ENCODE data around the gene RPS19BP1.

DNA sequence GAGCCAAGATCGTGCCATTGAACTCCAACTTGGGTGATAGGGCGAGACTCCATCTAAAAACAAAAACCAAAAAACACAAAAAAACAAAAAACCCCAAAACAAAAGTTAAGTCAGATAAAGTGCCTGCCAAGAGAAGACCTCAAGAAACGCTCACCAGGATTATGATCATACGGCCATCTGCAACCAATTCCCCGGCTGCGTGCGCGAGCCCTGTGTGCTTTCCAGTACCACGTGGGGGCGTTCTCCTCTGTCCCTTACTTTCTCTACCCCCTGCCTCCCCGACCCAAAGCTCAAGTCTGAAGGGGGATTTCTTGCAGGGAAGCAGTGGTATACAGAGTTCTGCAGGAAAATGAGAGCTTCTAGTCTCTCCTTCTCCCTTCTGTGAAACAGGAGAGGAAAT is 10.5 kb upstream of the RPS19BP1 start:
- TF ChIP-seq, protein P1, sequence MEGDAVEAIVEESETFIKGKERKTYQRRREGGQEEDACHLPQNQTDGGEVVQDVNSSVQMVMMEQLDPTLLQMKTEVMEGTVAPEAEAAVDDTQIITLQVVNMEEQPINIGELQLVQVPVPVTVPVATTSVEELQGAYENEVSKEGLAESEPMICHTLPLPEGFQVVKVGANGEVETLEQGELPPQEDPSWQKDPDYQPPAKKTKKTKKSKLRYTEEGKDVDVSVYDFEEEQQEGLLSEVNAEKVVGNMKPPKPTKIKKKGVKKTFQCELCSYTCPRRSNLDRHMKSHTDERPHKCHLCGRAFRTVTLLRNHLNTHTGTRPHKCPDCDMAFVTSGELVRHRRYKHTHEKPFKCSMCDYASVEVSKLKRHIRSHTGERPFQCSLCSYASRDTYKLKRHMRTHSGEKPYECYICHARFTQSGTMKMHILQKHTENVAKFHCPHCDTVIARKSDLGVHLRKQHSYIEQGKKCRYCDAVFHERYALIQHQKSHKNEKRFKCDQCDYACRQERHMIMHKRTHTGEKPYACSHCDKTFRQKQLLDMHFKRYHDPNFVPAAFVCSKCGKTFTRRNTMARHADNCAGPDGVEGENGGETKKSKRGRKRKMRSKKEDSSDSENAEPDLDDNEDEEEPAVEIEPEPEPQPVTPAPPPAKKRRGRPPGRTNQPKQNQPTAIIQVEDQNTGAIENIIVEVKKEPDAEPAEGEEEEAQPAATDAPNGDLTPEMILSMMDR (IDR thresholded peaks at IDR 0.05; ENCODE audit: insufficient read depth, low read length, poor library complexity, severe bottlenecking) = peak; percentile 25
- no peak for TF ChIP-seq EZH2phosphoT487 (conservative IDR thresholded peaks at IDR 0.05; ENCODE audit: low read length)
